GM12878 (cell line): ENCODE data around the gene YIPF6. TPM values are rescaled to one million over a fixed set of nuclear protein-coding genes. Genes with fewer than 3 reads are reported as not detected.

Experiments used
- ATAC-seq: fragments of 200-7000 bp; cut with Tn5 transposase; 3 replicates; pipeline ENCODE4 v1.9.1; 2020; ENCODE audit warnings: mild to moderate bottlenecking, moderate library complexity
- BruUV-seq: library from RNA; stranded (reverse); fragments of 400-500 nt; replicated peaks from 2 replicates; lab custom pipeline; 2021; lab: Mats Ljungman, UMichigan
- CTCF ChIA-PET: fragments of 300-600 bp; sonication (Branson Sonifier 250); formaldehyde crosslinking; extraction: SDS; loops from one replicate; lab custom pipeline; 2021; ENCODE audit warnings: inconsistent platforms; lab: Yijun Ruan, JAX
- POLR2A ChIA-PET: fragments of 350-600 bp; formaldehyde crosslinking; extraction: SDS; loops from one replicate; lab custom pipeline; 2021; ENCODE audit warnings: inconsistent platforms; lab: Charles Lee
- RAD21 ChIA-PET: fragments of 300-600 bp; sonication (Branson Sonifier 250); formaldehyde crosslinking; loops from one replicate; lab custom pipeline; 2023; ENCODE audit warnings: antibody characterized with exemption; ENCODE audit not compliant: unreplicated experiment; lab: Charles Lee
- SMC1A ChIA-PET: fragments of 300-600 bp; sonication (Branson Sonifier 250); formaldehyde crosslinking; loops from one replicate; lab custom pipeline; 2023; ENCODE audit not compliant: unreplicated experiment, uncharacterized antibody; lab: Charles Lee
- DNase-seq: peaks from one replicate; pipeline ENCODE4 v3.0.0-alpha.2; 2011; ENCODE audit warnings: low read depth, low spot score
- FAIRE-seq: peaks from 3 replicates; lab custom pipeline; 2011; peaks lifted over from hg19 to GRCh38; lab: Jason Lieb, UNC
- H2AFZ ChIP-seq: 2 replicates; pipeline ENCODE4 v1.6.0; 2011; ENCODE audit warnings: low read depth, low read length, control low read depth; ENCODE audit not compliant: control insufficient read depth
- H3K27ac ChIP-seq: 2 replicates; pipeline ENCODE4 v1.5.1; 2011; ENCODE audit warnings: control low read depth; ENCODE audit not compliant: control insufficient read depth, insufficient read depth
- H3K27me3 ChIP-seq, 2 experiments: replicated peaks in 1 of 2; 2 replicates each; pipeline versions ENCODE4 v1.6.0 to v1.6.1; 2011; ENCODE audit warnings: low read length in 1 of 2; ENCODE audit not compliant: control insufficient read depth in 2 of 2, insufficient read depth in 2 of 2
- H3K36me3 ChIP-seq, 2 experiments: 2 replicates each; pipeline ENCODE4 v1.5.1; 2011; ENCODE audit warnings: low read length in 1 of 2; ENCODE audit not compliant: control insufficient read depth in 2 of 2, insufficient read depth in 2 of 2
- H3K4me1 ChIP-seq: 2 replicates; pipeline ENCODE4 v1.6.1; 2011; ENCODE audit warnings: mild to moderate bottlenecking, low read length, moderate library complexity, mixed read lengths; ENCODE audit not compliant: control insufficient read depth, insufficient read depth
- H3K4me2 ChIP-seq: 2 replicates; pipeline ENCODE4 v1.6.0; 2011; ENCODE audit warnings: control low read depth; ENCODE audit not compliant: control insufficient read depth, insufficient read depth
- H3K4me3 ChIP-seq: fragments of 200-600 bp; sonication (generic); 2 replicates; pipeline ENCODE4 v1.5.1; 2016
- H3K79me2 ChIP-seq: 2 replicates; pipeline ENCODE4 v1.6.0; 2011; ENCODE audit warnings: low read length; ENCODE audit not compliant: control insufficient read depth, insufficient read depth
- H3K9ac ChIP-seq: 2 replicates; pipeline ENCODE4 v1.8.0; 2011; ENCODE audit warnings: low read length, control low read depth, mixed read lengths; ENCODE audit not compliant: control insufficient read depth, insufficient read depth
- H3K9me3 ChIP-seq: replicated peaks from 3 replicates; pipeline ENCODE4 v1.5.1; 2011; ENCODE audit warnings: mild to moderate bottlenecking, low read length; ENCODE audit not compliant: control insufficient read depth, insufficient read depth
- H4K20me1 ChIP-seq: 2 replicates; pipeline ENCODE4 v1.6.0; 2011; ENCODE audit not compliant: control insufficient read depth, insufficient read depth
- FOS ChIP-seq: IDR thresholded peaks from 3 replicates; pipeline ENCODE4 v1.6.1; 2011; ENCODE audit warnings: borderline replicate concordance; ENCODE audit not compliant: insufficient read length; ENCODE audit errors: extremely low read depth
- JUND ChIP-seq: IDR thresholded peaks from 2 replicates; pipeline ENCODE4 v1.6.1; 2012; ENCODE audit warnings: low read depth, mild to moderate bottlenecking, low read length, improper control_type of control experiment, moderate library complexity
- SMAD5 ChIP-seq: IDR thresholded peaks from 2 replicates; pipeline ENCODE4 v1.6.1; 2016; ENCODE audit warnings: antibody characterized with exemption, low read depth
- WRNIP1 ChIP-seq: IDR thresholded peaks from 2 replicates; pipeline ENCODE4 v1.6.1; 2011; ENCODE audit warnings: low read depth, low read length, improper control_type of control experiment, borderline replicate concordance
- WGBS: methylation state at CpG from one replicate; pipeline ENCODE4 v1.1.6; 2016; ENCODE audit warnings: low lambda C conversion rate; ENCODE audit not compliant: insufficient replicate concordance, insufficient coverage; ENCODE audit errors: missing lambda C conversion rate; 5-methylcytosine and 5-hydroxymethylcytosine counted together
- in situ Hi-C: fragments of 300-500 bp; cut with MboI; formaldehyde crosslinking; loops from 9 replicates; pipeline ENCODE4 v1.14.3; 2018; ENCODE audit warnings: mixed read lengths
- intact Hi-C: fragments of 100-400 bp; cut with micrococcal nuclease; formaldehyde crosslinking; loops from one replicate; pipeline ENCODE4 v1.14.2; 2022; ENCODE audit not compliant: unreplicated experiment
- polyA plus RNA-seq, 11 experiments: library from polyadenylated mRNA; depleted of rRNA in 4 of 11; unstranded in 6 of 11; stranded (reverse) in 5 of 11; fragments of >200 nt; fragmentation: Nextera tagmentation in 4 of 11; fragmentation: Illumina TruSeq in 1 of 11; extraction: Ambion mirVana in 4 of 11; extraction: Trizol in 1 of 11; gene quantifications; 1 replicate in 1 of 11; 2 replicates in 10 of 11; pipeline versions ENCODE4 v1.2.1 to v1.2.3, GENCODE V29; 2011 to 2016; ENCODE audit warnings: inconsistent platforms in 2 of 11, missing spikeins in 2 of 11, low read depth in 1 of 11
- total RNA-seq, 4 experiments: library from RNA; depleted of rRNA in 3 of 4; stranded (reverse); fragments of >200 nt in 3 of 4; fragmentation: Illumina TruSeq in 1 of 4; extraction: Trizol in 1 of 4; gene quantifications; 2 replicates each; pipeline versions ENCODE4 v1.2.1 to v1.2.3, GENCODE V29; 2013 to 2021
- TF ChIP-seq, protein P1 (sequence below): fragments of 450-650 bp; IDR thresholded peaks from 2 replicates; pipeline ENCODE4 v1.6.1; 2017; ENCODE audit warnings: borderline replicate concordance
- TF ChIP-seq, protein P2 (sequence below): IDR thresholded peaks from 2 replicates; pipeline ENCODE4 v1.6.1; 2012; ENCODE audit warnings: improper control_type of control experiment, low read depth, low read length; ENCODE audit not compliant: insufficient replicate concordance
- TF ChIP-seq, protein P3 (sequence below): fragments of 450-650 bp; IDR thresholded peaks from 2 replicates; pipeline ENCODE4 v1.6.1; 2016; ENCODE audit warnings: mild to moderate bottlenecking

The YIPF6 gene
- total and polyA plus RNA-seq, 10 of the 15 experiments (the other 5 are each of a cell fraction or from before 2014, with no cell fraction given): 5.9 to 23.1 (median 12.2) TPM

DNA sequence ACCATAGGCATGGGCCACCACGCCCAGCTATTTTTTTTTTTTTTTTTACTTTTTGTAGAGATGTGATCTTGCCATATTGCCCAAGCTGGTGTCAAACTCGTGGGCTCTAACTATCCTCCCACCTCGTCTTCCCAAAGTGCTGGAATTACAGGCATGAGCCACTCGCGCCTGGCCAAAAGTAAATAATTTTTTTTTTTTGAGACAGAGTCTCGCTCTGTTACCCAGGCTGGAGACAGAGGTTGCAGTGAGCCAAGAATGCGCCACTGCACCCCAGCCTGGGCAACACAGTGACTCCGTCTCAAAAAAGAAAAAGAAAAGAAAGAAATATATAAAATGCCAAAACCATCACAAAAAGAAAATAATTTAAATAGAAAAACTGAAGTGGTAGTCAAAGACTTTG is 47.1 kb upstream of the YIPF6 start:
- TF ChIP-seq, protein P1, sequence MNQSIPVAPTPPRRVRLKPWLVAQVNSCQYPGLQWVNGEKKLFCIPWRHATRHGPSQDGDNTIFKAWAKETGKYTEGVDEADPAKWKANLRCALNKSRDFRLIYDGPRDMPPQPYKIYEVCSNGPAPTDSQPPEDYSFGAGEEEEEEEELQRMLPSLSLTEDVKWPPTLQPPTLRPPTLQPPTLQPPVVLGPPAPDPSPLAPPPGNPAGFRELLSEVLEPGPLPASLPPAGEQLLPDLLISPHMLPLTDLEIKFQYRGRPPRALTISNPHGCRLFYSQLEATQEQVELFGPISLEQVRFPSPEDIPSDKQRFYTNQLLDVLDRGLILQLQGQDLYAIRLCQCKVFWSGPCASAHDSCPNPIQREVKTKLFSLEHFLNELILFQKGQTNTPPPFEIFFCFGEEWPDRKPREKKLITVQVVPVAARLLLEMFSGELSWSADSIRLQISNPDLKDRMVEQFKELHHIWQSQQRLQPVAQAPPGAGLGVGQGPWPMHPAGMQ: no peak
- TF ChIP-seq WRNIP1 (no peak), SMAD5 (no peak), JUND (no peak), FOS (no peak)
- TF ChIP-seq, protein P2, sequence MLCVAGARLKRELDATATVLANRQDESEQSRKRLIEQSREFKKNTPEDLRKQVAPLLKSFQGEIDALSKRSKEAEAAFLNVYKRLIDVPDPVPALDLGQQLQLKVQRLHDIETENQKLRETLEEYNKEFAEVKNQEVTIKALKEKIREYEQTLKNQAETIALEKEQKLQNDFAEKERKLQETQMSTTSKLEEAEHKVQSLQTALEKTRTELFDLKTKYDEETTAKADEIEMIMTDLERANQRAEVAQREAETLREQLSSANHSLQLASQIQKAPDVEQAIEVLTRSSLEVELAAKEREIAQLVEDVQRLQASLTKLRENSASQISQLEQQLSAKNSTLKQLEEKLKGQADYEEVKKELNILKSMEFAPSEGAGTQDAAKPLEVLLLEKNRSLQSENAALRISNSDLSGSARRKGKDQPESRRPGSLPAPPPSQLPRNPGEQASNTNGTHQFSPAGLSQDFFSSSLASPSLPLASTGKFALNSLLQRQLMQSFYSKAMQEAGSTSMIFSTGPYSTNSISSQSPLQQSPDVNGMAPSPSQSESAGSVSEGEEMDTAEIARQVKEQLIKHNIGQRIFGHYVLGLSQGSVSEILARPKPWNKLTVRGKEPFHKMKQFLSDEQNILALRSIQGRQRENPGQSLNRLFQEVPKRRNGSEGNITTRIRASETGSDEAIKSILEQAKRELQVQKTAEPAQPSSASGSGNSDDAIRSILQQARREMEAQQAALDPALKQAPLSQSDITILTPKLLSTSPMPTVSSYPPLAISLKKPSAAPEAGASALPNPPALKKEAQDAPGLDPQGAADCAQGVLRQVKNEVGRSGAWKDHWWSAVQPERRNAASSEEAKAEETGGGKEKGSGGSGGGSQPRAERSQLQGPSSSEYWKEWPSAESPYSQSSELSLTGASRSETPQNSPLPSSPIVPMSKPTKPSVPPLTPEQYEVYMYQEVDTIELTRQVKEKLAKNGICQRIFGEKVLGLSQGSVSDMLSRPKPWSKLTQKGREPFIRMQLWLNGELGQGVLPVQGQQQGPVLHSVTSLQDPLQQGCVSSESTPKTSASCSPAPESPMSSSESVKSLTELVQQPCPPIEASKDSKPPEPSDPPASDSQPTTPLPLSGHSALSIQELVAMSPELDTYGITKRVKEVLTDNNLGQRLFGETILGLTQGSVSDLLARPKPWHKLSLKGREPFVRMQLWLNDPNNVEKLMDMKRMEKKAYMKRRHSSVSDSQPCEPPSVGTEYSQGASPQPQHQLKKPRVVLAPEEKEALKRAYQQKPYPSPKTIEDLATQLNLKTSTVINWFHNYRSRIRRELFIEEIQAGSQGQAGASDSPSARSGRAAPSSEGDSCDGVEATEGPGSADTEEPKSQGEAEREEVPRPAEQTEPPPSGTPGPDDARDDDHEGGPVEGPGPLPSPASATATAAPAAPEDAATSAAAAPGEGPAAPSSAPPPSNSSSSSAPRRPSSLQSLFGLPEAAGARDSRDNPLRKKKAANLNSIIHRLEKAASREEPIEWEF: no peak
- TF ChIP-seq, protein P3, sequence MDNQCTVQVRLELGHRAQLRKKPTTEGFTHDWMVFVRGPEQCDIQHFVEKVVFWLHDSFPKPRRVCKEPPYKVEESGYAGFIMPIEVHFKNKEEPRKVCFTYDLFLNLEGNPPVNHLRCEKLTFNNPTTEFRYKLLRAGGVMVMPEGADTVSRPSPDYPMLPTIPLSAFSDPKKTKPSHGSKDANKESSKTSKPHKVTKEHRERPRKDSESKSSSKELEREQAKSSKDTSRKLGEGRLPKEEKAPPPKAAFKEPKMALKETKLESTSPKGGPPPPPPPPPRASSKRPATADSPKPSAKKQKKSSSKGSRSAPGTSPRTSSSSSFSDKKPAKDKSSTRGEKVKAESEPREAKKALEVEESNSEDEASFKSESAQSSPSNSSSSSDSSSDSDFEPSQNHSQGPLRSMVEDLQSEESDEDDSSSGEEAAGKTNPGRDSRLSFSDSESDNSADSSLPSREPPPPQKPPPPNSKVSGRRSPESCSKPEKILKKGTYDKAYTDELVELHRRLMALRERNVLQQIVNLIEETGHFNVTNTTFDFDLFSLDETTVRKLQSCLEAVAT: no peak
- Histone ChIP-seq H2AFZ (no peak overlapping the region), H3K27me3 (no peaks in the 10 kb centered on the region), H4K20me1 (no peaks in the 10 kb centered on the region), H3K27ac (no peak overlapping the region), H3K9ac (no peak overlapping the region), H3K79me2 (no peaks in the 10 kb centered on the region), H3K4me2 (no peak overlapping the region), H3K4me3 (no peak overlapping the region), H3K4me1 (no peaks in the 10 kb centered on the region), H3K36me3 (no peaks in the 10 kb centered on the region), H3K9me3 (no peaks in the 10 kb centered on the region)
- RAD21 ChIA-PET: no interaction called here
- CTCF ChIA-PET: no interaction called here
- no peak for DNase-seq
- POLR2A ChIA-PET: no interaction called here
- 47% methylated on average over 8 of the region's 8 CpGs for WGBS
- FAIRE-seq: no peak
- intact Hi-C loops (no loop called here), in situ Hi-C loops (no loop called here)
- SMC1A ChIA-PET: no interaction called here
- ATAC-seq: no peak
- BruUV-seq: no TSS peak
